ENCODE data around the gene POU3F1.

POU3F1 gene

DNA sequence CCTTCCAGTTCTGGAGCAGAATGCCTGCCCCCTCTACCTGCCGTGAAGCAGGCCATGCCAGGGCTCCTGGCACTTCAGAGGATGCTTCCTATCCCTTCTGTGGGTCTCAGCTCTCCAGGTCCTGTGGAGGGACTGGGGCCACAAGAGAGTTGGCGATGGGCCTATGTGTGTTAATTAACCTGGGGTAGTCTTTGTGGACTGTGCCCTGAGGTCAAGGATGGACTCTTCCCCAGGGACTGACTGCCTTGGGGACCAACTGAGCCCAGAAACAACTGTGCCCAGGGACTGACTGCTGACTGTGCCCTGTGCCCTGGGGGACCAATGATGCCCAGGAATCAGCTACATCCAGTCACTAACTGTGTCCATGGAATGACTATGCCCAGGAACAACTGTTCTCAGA lies 37.5 kb upstream of the POU3F1 start:
- H3F3A ChIP-seq (ENCODE audit: insufficient read depth, low read length): no peaks in the 10 kb centered on the region
- H3K4me2 ChIP-seq (ENCODE audit: low read depth, low read length): no peak overlapping the region
- H3K36me3 ChIP-seq (replicated peaks; ENCODE audit: insufficient read depth, low read length): no peaks in the 10 kb centered on the region
- no peak overlapping the region for H3K9ac ChIP-seq (ENCODE audit: low read length)
- H2AFZ ChIP-seq (ENCODE audit: low read length): no peak overlapping the region
- H3K4me1 ChIP-seq (ENCODE audit: low read length): no peaks in the 10 kb centered on the region
- H4K20me1 ChIP-seq (ENCODE audit: insufficient read depth, low read length): no peaks in the 10 kb centered on the region
- no peaks in the 10 kb centered on the region for H3K79me2 ChIP-seq (ENCODE audit: low read length)
- no peaks in the 10 kb centered on the region for H3K27me3 ChIP-seq (replicated peaks; ENCODE audit: insufficient read depth, low read length)
- DNase-seq: no peak
- H3K27ac ChIP-seq (ENCODE audit: low read length): no peak overlapping the region
- TF ChIP-seq, protein P1, sequence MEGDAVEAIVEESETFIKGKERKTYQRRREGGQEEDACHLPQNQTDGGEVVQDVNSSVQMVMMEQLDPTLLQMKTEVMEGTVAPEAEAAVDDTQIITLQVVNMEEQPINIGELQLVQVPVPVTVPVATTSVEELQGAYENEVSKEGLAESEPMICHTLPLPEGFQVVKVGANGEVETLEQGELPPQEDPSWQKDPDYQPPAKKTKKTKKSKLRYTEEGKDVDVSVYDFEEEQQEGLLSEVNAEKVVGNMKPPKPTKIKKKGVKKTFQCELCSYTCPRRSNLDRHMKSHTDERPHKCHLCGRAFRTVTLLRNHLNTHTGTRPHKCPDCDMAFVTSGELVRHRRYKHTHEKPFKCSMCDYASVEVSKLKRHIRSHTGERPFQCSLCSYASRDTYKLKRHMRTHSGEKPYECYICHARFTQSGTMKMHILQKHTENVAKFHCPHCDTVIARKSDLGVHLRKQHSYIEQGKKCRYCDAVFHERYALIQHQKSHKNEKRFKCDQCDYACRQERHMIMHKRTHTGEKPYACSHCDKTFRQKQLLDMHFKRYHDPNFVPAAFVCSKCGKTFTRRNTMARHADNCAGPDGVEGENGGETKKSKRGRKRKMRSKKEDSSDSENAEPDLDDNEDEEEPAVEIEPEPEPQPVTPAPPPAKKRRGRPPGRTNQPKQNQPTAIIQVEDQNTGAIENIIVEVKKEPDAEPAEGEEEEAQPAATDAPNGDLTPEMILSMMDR (IDR thresholded peaks at IDR 0.05; ENCODE audit: low read length): no peak
- TF ChIP-seq EZH2 (optimal IDR thresholded peaks at IDR 0.05; ENCODE audit: low read depth, low read length) (no peak), EZH2phosphoT487 (IDR thresholded peaks at IDR 0.05; ENCODE audit: low read length) (no peak)
- no peaks in the 10 kb centered on the region for H3K9me2 ChIP-seq (replicated peaks; ENCODE audit: insufficient read depth, low read length)
- H3K4me3 ChIP-seq (ENCODE audit: low read length): no peak overlapping the region
- no peaks in the 10 kb centered on the region for H3K9me3 ChIP-seq (replicated peaks; ENCODE audit: insufficient read depth, low read length)

DNA sequence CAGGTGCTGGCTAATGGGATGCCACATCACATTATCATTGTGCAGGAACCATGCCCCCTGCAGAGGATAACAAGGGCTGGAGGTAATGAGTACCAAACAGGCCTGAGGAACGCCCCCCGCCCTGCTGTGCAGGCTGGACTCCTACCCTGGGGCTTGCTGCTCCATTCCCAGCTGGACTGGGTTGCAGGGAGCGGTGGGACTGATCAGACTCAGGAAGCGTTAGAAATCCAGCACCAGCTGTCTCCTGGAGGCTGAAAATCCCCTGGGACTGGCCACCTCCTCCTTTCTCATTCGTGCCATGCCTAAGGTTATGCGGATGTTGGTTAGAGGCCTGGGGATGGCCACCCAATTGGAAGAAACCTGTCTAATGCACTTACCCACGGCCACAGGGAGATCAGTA lies 36.9 kb upstream of the POU3F1 start:
- no peak overlapping the region for H3K27ac ChIP-seq (ENCODE audit: low read length)
- TF ChIP-seq, protein P1 (IDR thresholded peaks at IDR 0.05; ENCODE audit: low read length): no peak
- TF ChIP-seq EZH2phosphoT487 (IDR thresholded peaks at IDR 0.05; ENCODE audit: low read length): no peak
- no peak for TF ChIP-seq EZH2 (optimal IDR thresholded peaks at IDR 0.05; ENCODE audit: low read depth, low read length)
- no peaks in the 10 kb centered on the region for H3F3A ChIP-seq (ENCODE audit: insufficient read depth, low read length)
- H3K27me3 ChIP-seq (replicated peaks; ENCODE audit: insufficient read depth, low read length): no peaks in the 10 kb centered on the region
- no peaks in the 10 kb centered on the region for H3K4me1 ChIP-seq (ENCODE audit: low read length)
- no peak overlapping the region for H2AFZ ChIP-seq (ENCODE audit: low read length)
- no peaks in the 10 kb centered on the region for H3K9me3 ChIP-seq (replicated peaks; ENCODE audit: insufficient read depth, low read length)
- no peak overlapping the region for H3K4me2 ChIP-seq (ENCODE audit: low read depth, low read length)
- no peaks in the 10 kb centered on the region for H3K36me3 ChIP-seq (replicated peaks; ENCODE audit: insufficient read depth, low read length)
- H3K9me2 ChIP-seq (replicated peaks; ENCODE audit: insufficient read depth, low read length): no peaks in the 10 kb centered on the region
- no peak for DNase-seq
- H3K79me2 ChIP-seq (ENCODE audit: low read length): no peaks in the 10 kb centered on the region
- no peak overlapping the region for H3K9ac ChIP-seq (ENCODE audit: low read length)
- H3K4me3 ChIP-seq (ENCODE audit: low read length): no peak overlapping the region
- H4K20me1 ChIP-seq (ENCODE audit: insufficient read depth, low read length): no peaks in the 10 kb centered on the region

- Histone ChIP-seq H3K27ac (ENCODE audit: low read length) (no peak overlapping the region), H2AFZ (ENCODE audit: low read length) (no peak overlapping the region), H3K4me2 (ENCODE audit: low read depth, low read length) (no peak overlapping the region), H3K9me2 (replicated peaks; ENCODE audit: insufficient read depth, low read length) (no peaks in the 10 kb centered on the region), H3K4me3 (ENCODE audit: low read length) (no peak overlapping the region), H3K79me2 (ENCODE audit: low read length) (no peaks in the 10 kb centered on the region), H3K27me3 (replicated peaks; ENCODE audit: insufficient read depth, low read length) (no peaks in the 10 kb centered on the region), H3K9ac (ENCODE audit: low read length) (no peak overlapping the region), H3K36me3 (replicated peaks; ENCODE audit: insufficient read depth, low read length) (no peaks in the 10 kb centered on the region), H3F3A (ENCODE audit: insufficient read depth, low read length) (no peaks in the 10 kb centered on the region), H3K9me3 (replicated peaks; ENCODE audit: insufficient read depth, low read length) (no peaks in the 10 kb centered on the region), H4K20me1 (ENCODE audit: insufficient read depth, low read length) (no peaks in the 10 kb centered on the region), H3K4me1 (ENCODE audit: low read length) (no peaks in the 10 kb centered on the region)
- DNase-seq: no peak
- no peak for TF ChIP-seq EZH2phosphoT487 (IDR thresholded peaks at IDR 0.05; ENCODE audit: low read length)
- TF ChIP-seq, protein P1 (IDR thresholded peaks at IDR 0.05; ENCODE audit: low read length): no peak
- no peak for TF ChIP-seq EZH2 (optimal IDR thresholded peaks at IDR 0.05; ENCODE audit: low read depth, low read length)
Observed at GRCh38 chr1:38082769-38083263, 36.2 kb upstream of the POU3F1 start.
